ENCODE results near the gene SMIM38.

The SMIM38 gene

DNA sequence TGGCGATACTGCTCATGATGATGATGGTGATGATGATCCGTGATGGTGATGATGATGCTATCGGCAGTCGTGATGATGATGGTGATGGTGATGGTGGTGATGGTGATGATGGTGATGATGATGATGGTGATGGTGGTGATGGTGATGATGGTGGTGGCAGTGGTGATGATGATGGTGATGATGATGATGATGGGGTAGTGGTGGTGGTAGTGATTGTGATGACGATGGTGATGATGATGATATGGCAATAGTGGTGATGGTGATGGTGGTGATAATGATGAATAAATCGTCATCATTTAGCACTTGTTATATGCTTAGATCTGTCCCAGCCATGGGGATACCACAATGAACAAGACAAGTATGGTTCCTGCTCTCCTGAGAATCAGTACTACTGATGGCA is 39.2 kb downstream of the SMIM38 start:
- TF ChIP-seq, protein P1, sequence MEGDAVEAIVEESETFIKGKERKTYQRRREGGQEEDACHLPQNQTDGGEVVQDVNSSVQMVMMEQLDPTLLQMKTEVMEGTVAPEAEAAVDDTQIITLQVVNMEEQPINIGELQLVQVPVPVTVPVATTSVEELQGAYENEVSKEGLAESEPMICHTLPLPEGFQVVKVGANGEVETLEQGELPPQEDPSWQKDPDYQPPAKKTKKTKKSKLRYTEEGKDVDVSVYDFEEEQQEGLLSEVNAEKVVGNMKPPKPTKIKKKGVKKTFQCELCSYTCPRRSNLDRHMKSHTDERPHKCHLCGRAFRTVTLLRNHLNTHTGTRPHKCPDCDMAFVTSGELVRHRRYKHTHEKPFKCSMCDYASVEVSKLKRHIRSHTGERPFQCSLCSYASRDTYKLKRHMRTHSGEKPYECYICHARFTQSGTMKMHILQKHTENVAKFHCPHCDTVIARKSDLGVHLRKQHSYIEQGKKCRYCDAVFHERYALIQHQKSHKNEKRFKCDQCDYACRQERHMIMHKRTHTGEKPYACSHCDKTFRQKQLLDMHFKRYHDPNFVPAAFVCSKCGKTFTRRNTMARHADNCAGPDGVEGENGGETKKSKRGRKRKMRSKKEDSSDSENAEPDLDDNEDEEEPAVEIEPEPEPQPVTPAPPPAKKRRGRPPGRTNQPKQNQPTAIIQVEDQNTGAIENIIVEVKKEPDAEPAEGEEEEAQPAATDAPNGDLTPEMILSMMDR (IDR thresholded peaks at IDR 0.05; ENCODE audit: low read depth, low read length, missing control alignments) = no peak
- no peak for DNase-seq (ENCODE audit: low read depth)
- no peak overlapping the region for H3K4me3 ChIP-seq (ENCODE audit: low read depth, low read length)
- in situ Hi-C loops (cut with HindIII; ENCODE audit: low sequenced_read_pairs) = loop anchor here (5.0 kb wide), 1 partner anchor 32 kb away; no protein-coding TSS in a partner anchor

DNA sequence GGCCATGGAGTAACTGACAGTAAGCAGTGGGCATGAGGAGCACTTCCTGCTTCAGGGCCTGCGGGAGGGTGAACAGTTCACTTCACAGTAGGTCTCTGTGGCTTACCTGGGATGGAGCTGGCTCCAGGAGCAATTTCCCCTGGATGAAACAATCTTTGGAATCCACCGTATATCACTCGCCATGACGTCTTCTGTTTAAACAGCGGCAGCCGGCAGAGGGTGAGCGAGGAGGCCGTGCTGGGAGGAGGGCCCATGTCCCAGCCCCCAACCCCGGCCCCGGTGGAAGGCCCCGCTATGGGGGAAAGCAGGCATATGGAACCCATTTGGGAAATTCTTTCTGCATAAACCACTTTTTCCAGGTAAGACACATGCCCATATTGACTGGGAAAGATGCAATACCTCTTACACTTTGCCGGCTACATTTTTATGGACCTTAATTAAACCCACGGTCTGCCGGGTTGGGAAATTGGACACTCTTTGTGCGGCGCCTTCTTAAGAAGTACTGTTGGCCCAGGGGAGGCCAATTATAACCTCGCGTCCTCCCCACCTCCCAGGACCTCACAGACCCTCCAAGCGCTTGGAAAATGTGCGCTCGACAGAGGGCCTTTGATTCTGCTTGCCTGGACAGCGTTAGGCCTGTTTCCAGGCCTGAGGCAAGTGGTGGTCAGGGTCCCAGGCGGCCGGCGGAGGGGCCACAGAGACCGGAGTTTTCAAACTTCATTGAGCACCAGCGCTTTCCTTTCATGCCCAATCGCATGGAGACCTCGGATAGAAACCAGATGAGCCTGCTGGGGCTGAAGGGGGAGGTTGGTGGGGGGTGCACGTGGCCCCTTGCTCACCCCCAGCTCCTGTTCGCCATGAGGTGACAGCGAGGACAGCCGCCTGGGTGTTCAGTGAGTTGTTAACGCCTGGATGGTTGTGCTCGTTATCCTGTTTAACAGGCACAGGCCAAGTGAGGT is 40.4 kb downstream of the SMIM38 start:
- in situ Hi-C loops (cut with HindIII; ENCODE audit: low sequenced_read_pairs) = no loop called here
- no peak for DNase-seq (ENCODE audit: low read depth)
- TF ChIP-seq, protein P1 (IDR thresholded peaks at IDR 0.05; ENCODE audit: low read depth, low read length, missing control alignments) = no peak
- no peak overlapping the region for H3K4me3 ChIP-seq (ENCODE audit: low read depth, low read length)

DNA sequence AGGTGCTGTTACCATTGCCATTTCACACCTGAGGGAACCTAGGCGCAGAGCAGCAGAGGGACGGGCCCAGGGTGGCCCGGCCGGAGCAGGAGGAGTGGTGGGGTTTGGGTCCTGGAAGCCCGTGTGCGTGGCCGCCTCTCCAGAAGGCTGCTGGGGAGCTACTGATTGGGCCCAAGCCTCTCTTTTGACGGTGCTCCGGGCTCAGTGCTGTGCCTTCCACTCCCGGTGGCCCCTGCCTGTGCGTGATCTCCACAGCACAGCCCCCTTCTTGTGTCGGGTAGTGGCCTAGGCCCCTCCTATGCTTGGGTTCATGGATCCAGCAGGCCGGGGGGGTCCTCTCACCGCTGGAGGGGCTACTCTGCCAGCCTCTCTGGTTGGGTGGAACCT is 41.0 kb downstream of the SMIM38 start:
- in situ Hi-C loops (cut with HindIII; ENCODE audit: low sequenced_read_pairs) = no loop called here
- TF ChIP-seq, protein P1 (IDR thresholded peaks at IDR 0.05; ENCODE audit: low read depth, low read length, missing control alignments) = no peak

DNA sequence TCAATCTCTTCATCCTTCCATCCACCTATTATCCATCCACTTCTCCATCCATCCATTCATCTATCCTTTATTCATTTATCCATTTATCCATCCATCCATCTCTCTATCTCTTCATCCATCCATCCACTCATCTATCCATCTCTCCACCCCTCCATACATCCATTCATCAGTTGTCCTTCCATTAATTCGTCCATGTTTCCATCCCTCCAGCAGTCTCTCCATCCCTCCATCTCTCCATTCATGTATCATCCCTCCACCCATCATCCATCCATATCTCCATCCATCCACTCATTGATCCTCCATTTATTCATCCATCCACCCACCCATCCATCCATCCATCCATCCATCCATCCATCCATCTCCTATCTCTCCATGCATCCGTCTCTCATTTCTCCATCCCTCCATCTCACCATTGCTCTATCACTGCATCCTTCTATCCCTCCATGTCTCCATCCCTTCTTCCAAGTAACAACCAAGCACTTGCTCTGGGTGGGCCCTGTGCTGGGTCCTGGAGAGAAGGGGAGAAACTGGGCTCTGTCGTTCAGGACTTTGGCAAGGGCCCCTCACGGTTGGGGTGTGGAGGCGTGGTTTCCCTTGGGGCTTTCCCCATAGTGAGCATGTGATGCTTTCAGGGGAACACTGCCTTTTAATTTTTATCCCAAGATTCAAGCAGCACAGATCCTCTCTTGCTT is 43.3 kb downstream of the SMIM38 start:
- H3K4me3 ChIP-seq (ENCODE audit: low read depth, low read length) = no peak overlapping the region
- no peak for DNase-seq (ENCODE audit: low read depth)
- in situ Hi-C loops (cut with HindIII; ENCODE audit: low sequenced_read_pairs) = no loop called here
- TF ChIP-seq, protein P1 (IDR thresholded peaks at IDR 0.05; ENCODE audit: low read depth, low read length, missing control alignments) = no peak

More for the DNA sequence above, 41.0 kb downstream of the SMIM38 start:
- DNase-seq (ENCODE audit: low read depth) = no peak
- H3K4me3 ChIP-seq (ENCODE audit: low read depth, low read length) = no peak overlapping the region

DNA sequence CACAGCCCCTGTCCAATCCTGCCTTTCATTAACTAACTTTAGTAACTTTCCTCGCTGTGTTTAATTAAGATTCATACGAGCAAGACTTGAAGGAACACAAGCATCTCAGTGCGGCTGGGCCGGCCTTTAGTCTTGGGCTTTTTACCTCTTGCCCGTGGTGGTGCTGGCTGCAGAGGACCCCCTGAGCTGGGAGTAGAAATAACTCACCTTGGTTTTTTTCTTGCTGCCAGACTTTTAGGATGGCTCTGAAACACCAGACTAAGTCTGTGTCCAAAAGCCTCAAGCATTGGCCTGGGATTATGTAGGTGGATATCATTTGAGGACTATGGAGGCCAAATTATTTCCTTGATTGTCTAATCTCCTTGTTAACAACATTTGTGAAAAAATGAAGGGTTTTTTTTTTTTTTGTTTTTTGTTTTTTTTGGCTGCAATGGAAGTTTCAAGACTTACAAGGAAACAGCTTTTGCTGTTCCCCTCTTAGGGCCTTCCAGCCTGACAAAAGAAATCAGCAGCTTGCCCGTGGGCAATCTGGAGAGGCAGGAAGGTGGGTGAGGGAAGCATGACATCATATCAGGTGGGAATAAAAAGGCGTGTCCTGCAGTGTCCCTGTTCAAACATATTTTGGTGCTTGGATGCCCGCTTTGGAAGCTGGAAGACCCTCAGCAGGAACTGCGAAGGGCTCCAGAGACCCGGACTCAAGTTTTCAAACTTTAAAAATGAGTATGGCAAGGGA is 44.0 kb downstream of the SMIM38 start:
- in situ Hi-C loops (cut with HindIII; ENCODE audit: low sequenced_read_pairs) = no loop called here
- H3K4me3 ChIP-seq (ENCODE audit: low read depth, low read length) = no peak overlapping the region
- DNase-seq (ENCODE audit: low read depth) = no peak
- TF ChIP-seq, protein P1 (IDR thresholded peaks at IDR 0.05; ENCODE audit: low read depth, low read length, missing control alignments) = no peak

All from astrocyte of the cerebellum (primary cell).